ENCODE data around the gene NSD2.

NSD2 gene

GRCh38 chr4:1973218-1973617 lies 102.0 kb downstream of the NSD2 start:
- no peak overlapping the region for H3K4me3 ChIP-seq (ENCODE audit: low read depth, low read length)
- no peak for DNase-seq (ENCODE audit: low read depth)
- TF ChIP-seq CTCF (IDR thresholded peaks at IDR 0.05; ENCODE audit: control insufficient read depth, extremely low read depth, insufficient read depth), result no peak

GRCh38 chr4:1973661-1974060 lies 102.5 kb downstream of the NSD2 start:
- no peak for DNase-seq (ENCODE audit: low read depth)
- no peak for TF ChIP-seq CTCF (IDR thresholded peaks at IDR 0.05; ENCODE audit: control insufficient read depth, extremely low read depth, insufficient read depth)
- H3K4me3 ChIP-seq (ENCODE audit: low read depth, low read length), result no peak overlapping the region

- H3K4me3 ChIP-seq (ENCODE audit: low read depth, low read length), result no peak overlapping the region
- no peak for TF ChIP-seq CTCF (IDR thresholded peaks at IDR 0.05; ENCODE audit: control insufficient read depth, extremely low read depth, insufficient read depth)
- DNase-seq (ENCODE audit: low read depth), result no peak
Observed at GRCh38 chr4:1974840-1975239, 103.6 kb downstream of the NSD2 start.

GRCh38 chr4:1975391-1975801 lies 104.2 kb downstream of the NSD2 start:
- no peak for TF ChIP-seq CTCF (IDR thresholded peaks at IDR 0.05; ENCODE audit: control insufficient read depth, extremely low read depth, insufficient read depth)
- no peak for DNase-seq (ENCODE audit: low read depth)
- H3K4me3 ChIP-seq (ENCODE audit: low read depth, low read length), result no peak overlapping the region

- TF ChIP-seq CTCF (IDR thresholded peaks at IDR 0.05; ENCODE audit: control insufficient read depth, extremely low read depth, insufficient read depth), result no peak
- no peak overlapping the region for H3K4me3 ChIP-seq (ENCODE audit: low read depth, low read length)
- DNase-seq (ENCODE audit: low read depth), result no peak
Observed at GRCh38 chr4:1975880-1976279, 104.7 kb downstream of the NSD2 start.

GRCh38 chr4:1976416-1977352 lies 105.5 kb downstream of the NSD2 start:
- no peak overlapping the region for H3K4me3 ChIP-seq (ENCODE audit: low read depth, low read length)
- no peak for TF ChIP-seq CTCF (IDR thresholded peaks at IDR 0.05; ENCODE audit: control insufficient read depth, extremely low read depth, insufficient read depth)
- DNase-seq (ENCODE audit: low read depth), result no peak

- no peak for TF ChIP-seq CTCF (IDR thresholded peaks at IDR 0.05; ENCODE audit: control insufficient read depth, extremely low read depth, insufficient read depth)
Observed at GRCh38 chr4:1978226-1978625, 107.0 kb downstream of the NSD2 start.

More at GRCh38 chr4:1978226-1978625, 107.0 kb downstream of the NSD2 start:
- H3K4me3 ChIP-seq (ENCODE audit: low read depth, low read length), result no peak overlapping the region
- DNase-seq (ENCODE audit: low read depth), result no peak
